Karpas-422 (cell line): ENCODE results near the gene FAM13A. TPM values are rescaled to one million over a fixed set of nuclear protein-coding genes. Genes with fewer than 3 reads are reported as not detected.

Source experiments
- DNase-seq: peaks from one replicate; pipeline ENCODE4 v3.0.0-alpha.2; 2015
- H2AFZ ChIP-seq: fragments of 200-600 bp; sonication (generic); 2 replicates; pipeline ENCODE4 v1.6.1; 2014; ENCODE audit warnings: antibody characterized with exemption, low read length, mixed read lengths
- H3K27ac ChIP-seq: fragments of 200-600 bp; sonication (generic); 2 replicates; pipeline ENCODE4 v1.5.1; 2014; ENCODE audit warnings: mild to moderate bottlenecking, low read length, moderate library complexity
- H3K27me3 ChIP-seq: fragments of 200-600 bp; sonication (generic); 2 replicates; pipeline ENCODE4 v1.6.1; 2014; ENCODE audit warnings: low read length, mixed read lengths
- H3K36me3 ChIP-seq: fragments of 200-600 bp; sonication (generic); 2 replicates; pipeline ENCODE4 v1.6.1; 2014; ENCODE audit warnings: low read length, mixed read lengths; ENCODE audit not compliant: insufficient read depth
- H3K4me1 ChIP-seq: fragments of 200-600 bp; sonication (generic); 2 replicates; pipeline ENCODE4 v1.6.1; 2014; ENCODE audit warnings: mild to moderate bottlenecking, low read length, mixed read lengths
- H3K4me2 ChIP-seq: fragments of 200-600 bp; sonication (generic); 2 replicates; pipeline ENCODE4 v1.6.1; 2014; ENCODE audit warnings: low read length, low read depth, mild to moderate bottlenecking; ENCODE audit not compliant: poor library complexity, severe bottlenecking
- H3K4me3 ChIP-seq: fragments of 200-600 bp; sonication (generic); 2 replicates; pipeline ENCODE4 v1.5.1; 2014; ENCODE audit warnings: mild to moderate bottlenecking, antibody characterized with exemption, low read length, mixed read lengths
- H3K79me2 ChIP-seq: fragments of 200-600 bp; sonication (generic); 2 replicates; pipeline ENCODE4 v1.6.1; 2014; ENCODE audit warnings: mild to moderate bottlenecking, low read length, mixed read lengths
- H3K9ac ChIP-seq: fragments of 200-600 bp; sonication (generic); 2 replicates; pipeline ENCODE4 v1.6.0; 2014; ENCODE audit warnings: low read length
- H3K9me2 ChIP-seq: fragments of 200-600 bp; sonication (generic), shearing (Covaris generic); replicated peaks from 2 replicates; pipeline ENCODE4 v1.6.0; 2014; ENCODE audit warnings: mild to moderate bottlenecking, low read length, moderate library complexity; ENCODE audit not compliant: insufficient read depth
- H3K9me3 ChIP-seq: fragments of 300-700, 200-600 bp; sonication (generic); 2 replicates; pipeline ENCODE4 v1.6.1; 2014; ENCODE audit warnings: low read length, mixed read lengths
- H4K20me1 ChIP-seq: fragments of 200-600 bp; sonication (generic); 2 replicates; pipeline ENCODE4 v1.6.1; 2014; ENCODE audit warnings: mild to moderate bottlenecking, antibody characterized with exemption, low read length, low read depth; ENCODE audit not compliant: insufficient read depth
- total RNA-seq: library from RNA; depleted of rRNA; stranded (reverse); fragments of >200 nt; shearing (Covaris generic); gene quantifications from 2 replicates; pipeline ENCODE4 v1.2.3, GENCODE V29; 2014; ENCODE audit warnings: low replicate concordance

Gene FAM13A
- total RNA-seq, 1 experiment from 2014 or later, result 0.30 TPM

DNA sequence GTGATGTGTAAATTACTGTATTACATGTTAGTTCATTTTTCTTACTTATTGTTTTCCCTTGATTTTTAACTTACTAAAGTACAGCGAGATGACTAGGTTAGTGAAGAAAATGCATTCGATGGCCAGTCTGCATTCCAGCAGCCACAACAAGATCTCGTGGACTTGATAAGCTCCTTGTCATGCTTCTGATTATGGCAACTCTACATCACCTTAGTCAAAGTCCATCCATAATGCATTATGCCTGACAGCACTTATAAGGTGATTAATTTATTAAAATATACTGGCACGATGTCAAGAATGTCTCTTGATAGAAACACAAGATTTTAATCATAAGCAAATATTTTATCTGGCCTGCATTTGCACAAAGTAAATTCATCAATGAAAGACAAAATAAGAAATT, 249.5 kb downstream of the FAM13A start:
- H3K9me3 ChIP-seq, result no peaks in the 10 kb centered on the region
- H3K79me2 ChIP-seq, result no peaks in the 10 kb centered on the region
- H3K9me2 ChIP-seq, result no peaks in the 10 kb centered on the region
- no peaks in the 10 kb centered on the region for H3K36me3 ChIP-seq
- H2AFZ ChIP-seq, result no peak overlapping the region
- H4K20me1 ChIP-seq, result no peaks in the 10 kb centered on the region
- H3K4me2 ChIP-seq, result no peak overlapping the region
- DNase-seq, result no peak
- no peaks in the 10 kb centered on the region for H3K4me1 ChIP-seq
- H3K27me3 ChIP-seq, result no peaks in the 10 kb centered on the region
- H3K9ac ChIP-seq, result no peak overlapping the region
- no peak overlapping the region for H3K4me3 ChIP-seq
- no peak overlapping the region for H3K27ac ChIP-seq

DNA sequence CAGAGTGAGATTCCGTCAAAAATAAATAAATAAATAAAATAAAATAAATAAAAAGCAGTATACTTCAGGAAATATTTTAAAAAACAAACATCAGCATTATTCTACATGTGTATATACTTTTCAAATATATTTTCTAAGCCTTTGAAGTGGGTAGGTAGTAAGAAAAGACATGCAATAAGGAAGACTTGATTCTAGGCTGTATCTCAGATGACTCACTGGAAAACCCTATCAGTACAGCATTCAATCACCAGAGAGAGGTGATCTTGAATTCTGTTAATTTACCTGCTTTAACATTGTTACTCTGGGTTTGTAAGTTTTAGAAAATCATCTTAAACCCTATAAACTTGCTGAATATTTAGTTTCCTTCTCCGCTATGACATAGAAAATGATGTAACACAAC, 252.8 kb downstream of the FAM13A start:
- Histone ChIP-seq H3K27ac (no peak overlapping the region), H3K27me3 (no peaks in the 10 kb centered on the region), H3K9ac (no peak overlapping the region), H3K4me1 (no peaks in the 10 kb centered on the region), H4K20me1 (no peaks in the 10 kb centered on the region), H3K79me2 (no peaks in the 10 kb centered on the region), H2AFZ (no peak overlapping the region), H3K9me3 (no peaks in the 10 kb centered on the region), H3K9me2 (no peaks in the 10 kb centered on the region), H3K4me3 (no peak overlapping the region), H3K4me2 (no peak overlapping the region), H3K36me3 (no peaks in the 10 kb centered on the region)
- no peak for DNase-seq

DNA sequence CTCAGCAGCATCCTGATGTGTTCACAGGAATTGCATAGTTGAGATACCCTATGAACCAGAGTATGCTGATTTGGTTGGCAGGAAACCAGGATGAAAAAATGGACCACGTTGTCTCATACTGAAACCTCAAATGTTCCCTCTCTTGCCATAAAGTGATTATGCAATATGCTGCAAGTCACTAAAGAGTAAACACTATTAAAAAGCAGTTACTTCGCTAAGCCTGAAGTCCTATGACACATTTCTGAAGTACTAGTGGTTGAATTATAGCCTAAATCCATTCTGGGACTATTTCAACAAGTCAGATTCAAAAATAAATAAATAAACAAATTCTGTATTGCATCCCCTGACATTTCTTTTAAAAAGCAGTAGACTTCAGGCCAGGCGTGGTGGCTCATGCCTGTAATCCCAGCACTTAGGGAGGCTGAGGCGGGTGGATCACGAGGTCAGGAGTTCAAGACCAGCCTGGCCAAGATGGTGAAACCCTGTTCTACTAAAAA, 253.3 kb downstream of the FAM13A start:
- no peaks in the 10 kb centered on the region for H3K9me3 ChIP-seq
- H3K27me3 ChIP-seq, result no peaks in the 10 kb centered on the region
- H4K20me1 ChIP-seq, result no peaks in the 10 kb centered on the region
- H3K9me2 ChIP-seq, result no peaks in the 10 kb centered on the region
- H3K9ac ChIP-seq, result no peak overlapping the region
- no peak overlapping the region for H3K27ac ChIP-seq
- H2AFZ ChIP-seq, result no peak overlapping the region
- H3K4me1 ChIP-seq, result no peaks in the 10 kb centered on the region
- no peak overlapping the region for H3K4me2 ChIP-seq
- H3K4me3 ChIP-seq, result no peak overlapping the region
- DNase-seq, result no peak
- H3K36me3 ChIP-seq, result no peaks in the 10 kb centered on the region
- H3K79me2 ChIP-seq, result no peaks in the 10 kb centered on the region

DNA sequence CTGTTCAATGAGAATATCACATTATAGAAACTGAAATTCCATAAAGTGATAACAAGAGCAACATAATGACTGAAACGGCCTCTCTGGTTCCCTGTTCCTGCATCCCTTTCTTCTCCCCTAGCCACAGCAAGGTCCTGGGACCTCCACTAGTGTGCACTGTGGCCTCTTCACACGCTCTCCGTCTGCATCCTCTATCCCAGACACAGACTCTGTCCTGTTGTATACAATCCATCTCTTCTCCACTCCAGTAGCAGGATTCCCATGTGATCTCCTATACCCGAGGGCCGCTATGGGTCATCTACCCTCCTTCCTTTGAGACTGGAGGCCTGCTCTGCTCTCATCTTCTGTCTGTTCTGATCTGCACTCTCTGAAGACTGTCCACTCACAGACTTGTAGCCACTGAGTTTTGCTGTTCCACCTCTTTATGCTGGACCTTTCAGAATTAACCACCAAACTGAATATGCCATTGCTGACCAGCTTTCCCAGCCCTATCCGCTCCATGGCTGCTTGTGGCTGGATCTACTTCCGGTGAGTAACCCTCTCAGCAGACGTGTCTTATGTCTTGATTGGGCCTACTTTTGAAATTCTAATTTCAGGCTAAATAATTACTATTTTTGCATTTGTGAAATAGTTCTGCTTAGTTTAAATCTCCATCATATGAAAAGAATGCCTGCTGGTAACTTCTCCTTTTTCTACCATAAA, 254.2 kb downstream of the FAM13A start:
- H3K9ac ChIP-seq, result no peak overlapping the region
- DNase-seq, result no peak
- no peaks in the 10 kb centered on the region for H3K9me2 ChIP-seq
- H3K4me1 ChIP-seq, result no peaks in the 10 kb centered on the region
- no peaks in the 10 kb centered on the region for H3K36me3 ChIP-seq
- no peak overlapping the region for H2AFZ ChIP-seq
- H3K4me2 ChIP-seq, result no peak overlapping the region
- no peaks in the 10 kb centered on the region for H3K79me2 ChIP-seq
- no peaks in the 10 kb centered on the region for H4K20me1 ChIP-seq
- H3K4me3 ChIP-seq, result no peak overlapping the region
- H3K27ac ChIP-seq, result no peak overlapping the region
- H3K27me3 ChIP-seq, result no peaks in the 10 kb centered on the region
- H3K9me3 ChIP-seq, result no peaks in the 10 kb centered on the region

DNA sequence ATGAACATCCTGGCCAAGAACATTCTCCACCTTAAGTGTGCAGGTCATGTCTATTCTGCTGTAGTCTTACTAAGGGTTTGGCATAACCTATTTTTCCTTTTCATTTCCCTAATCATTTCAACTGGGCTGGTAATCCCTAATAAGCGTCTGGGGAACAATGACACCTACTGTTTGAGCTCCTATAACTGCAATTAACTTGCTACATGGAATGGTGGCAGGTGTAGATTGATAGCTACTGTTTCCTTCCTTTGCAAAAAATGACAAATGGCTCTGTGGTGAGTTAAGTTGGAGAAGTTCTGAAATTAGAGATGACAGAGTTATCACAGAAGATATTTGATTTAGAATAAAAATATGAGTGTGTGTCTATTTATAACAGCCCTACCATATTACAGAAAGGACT, 254.8 kb downstream of the FAM13A start:
- H3K4me3 ChIP-seq, result no peak overlapping the region
- H2AFZ ChIP-seq, result no peak overlapping the region
- no peak overlapping the region for H3K9ac ChIP-seq
- no peaks in the 10 kb centered on the region for H3K9me2 ChIP-seq
- no peak for DNase-seq
- H3K27me3 ChIP-seq, result no peaks in the 10 kb centered on the region
- H4K20me1 ChIP-seq, result no peaks in the 10 kb centered on the region
- H3K36me3 ChIP-seq, result no peaks in the 10 kb centered on the region
- no peak overlapping the region for H3K27ac ChIP-seq
- H3K4me2 ChIP-seq, result no peak overlapping the region
- no peaks in the 10 kb centered on the region for H3K4me1 ChIP-seq
- H3K79me2 ChIP-seq, result no peaks in the 10 kb centered on the region
- H3K9me3 ChIP-seq, result no peaks in the 10 kb centered on the region

DNA sequence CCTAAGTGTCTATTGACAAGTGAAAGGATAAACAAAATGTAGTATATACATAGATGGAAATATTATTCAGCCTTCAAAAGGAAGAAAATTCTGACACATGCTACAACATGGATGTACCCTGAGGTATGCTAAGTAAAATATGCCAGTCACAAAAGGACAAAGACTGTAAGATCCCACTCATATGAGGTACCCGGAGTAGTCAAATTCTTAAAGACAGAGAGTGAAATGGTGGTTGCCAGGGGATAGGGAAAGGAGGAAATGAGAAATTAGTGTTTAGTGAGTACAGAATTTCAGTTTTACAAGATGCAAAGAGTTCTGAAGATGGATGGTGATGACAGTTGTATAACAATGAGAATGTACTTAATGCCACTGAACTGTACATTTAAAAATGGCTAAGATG, 257.1 kb downstream of the FAM13A start:
- no peaks in the 10 kb centered on the region for H4K20me1 ChIP-seq
- no peak overlapping the region for H3K4me3 ChIP-seq
- no peak overlapping the region for H3K9ac ChIP-seq
- no peaks in the 10 kb centered on the region for H3K27me3 ChIP-seq
- no peaks in the 10 kb centered on the region for H3K4me1 ChIP-seq
- H3K4me2 ChIP-seq, result no peak overlapping the region
- no peak overlapping the region for H3K27ac ChIP-seq
- H2AFZ ChIP-seq, result no peak overlapping the region
- H3K9me3 ChIP-seq, result no peaks in the 10 kb centered on the region
- DNase-seq, result no peak
- no peaks in the 10 kb centered on the region for H3K36me3 ChIP-seq
- no peaks in the 10 kb centered on the region for H3K79me2 ChIP-seq
- H3K9me2 ChIP-seq, result no peaks in the 10 kb centered on the region

DNA sequence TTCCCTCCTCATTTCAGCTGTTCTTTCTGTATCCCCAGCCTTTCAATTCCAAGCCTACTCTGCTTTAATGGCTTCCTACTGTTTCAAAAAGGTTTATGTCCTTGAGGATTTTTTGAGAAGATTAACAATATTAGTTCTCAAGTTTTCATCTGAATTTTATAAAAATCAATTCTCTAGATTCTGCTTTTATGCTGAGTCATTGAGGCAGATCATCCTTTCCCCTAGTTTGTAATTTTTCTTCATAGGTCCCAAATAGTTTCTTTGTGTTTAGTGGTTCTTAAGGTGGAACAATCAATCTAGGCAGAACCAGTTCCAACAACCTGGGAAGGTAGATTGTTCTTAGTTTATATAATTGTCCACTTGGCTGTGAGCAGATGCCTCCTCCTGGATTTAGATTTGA, 259.3 kb downstream of the FAM13A start:
- Histone ChIP-seq H3K36me3 (no peaks in the 10 kb centered on the region), H4K20me1 (no peaks in the 10 kb centered on the region), H3K79me2 (no peaks in the 10 kb centered on the region)

DNA sequence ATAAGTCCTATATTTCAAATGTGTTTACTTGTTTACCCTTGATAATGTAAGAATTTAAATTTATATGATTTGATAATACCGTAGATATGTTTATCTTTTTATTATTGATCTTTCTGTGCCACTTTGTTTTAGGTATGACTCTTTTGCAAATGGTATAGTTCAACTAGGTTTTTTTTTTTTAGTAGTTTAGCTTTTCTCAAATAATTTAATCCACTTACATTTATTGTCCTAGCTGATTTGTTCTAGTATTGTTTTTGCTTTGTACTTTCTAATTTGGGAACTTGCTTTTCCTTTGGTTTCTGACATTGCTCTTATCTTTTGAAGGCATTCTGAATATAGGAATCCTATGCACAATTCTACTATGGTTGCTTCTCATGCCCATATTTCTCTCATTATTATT, 260.4 kb downstream of the FAM13A start:
- Histone ChIP-seq H3K9me3 (no peaks in the 10 kb centered on the region), H3K27ac (no peak overlapping the region), H3K27me3 (no peaks in the 10 kb centered on the region), H3K79me2 (no peaks in the 10 kb centered on the region), H3K4me1 (no peaks in the 10 kb centered on the region), H3K9me2 (no peaks in the 10 kb centered on the region), H3K4me2 (no peak overlapping the region), H3K4me3 (no peak overlapping the region), H3K9ac (no peak overlapping the region), H4K20me1 (no peaks in the 10 kb centered on the region), H3K36me3 (no peaks in the 10 kb centered on the region), H2AFZ (no peak overlapping the region)
- no peak for DNase-seq

More for the DNA sequence above, 259.3 kb downstream of the FAM13A start:
- Histone ChIP-seq H3K27ac (no peak overlapping the region), H3K9ac (no peak overlapping the region), H3K4me1 (no peaks in the 10 kb centered on the region), H2AFZ (no peak overlapping the region), H3K4me2 (no peak overlapping the region), H3K4me3 (no peak overlapping the region), H3K9me3 (no peaks in the 10 kb centered on the region), H3K27me3 (no peaks in the 10 kb centered on the region), H3K9me2 (no peaks in the 10 kb centered on the region)
- DNase-seq, result no peak
